Adrenal gland (tissue), 5 donors: ENCODE results near the gene TRPM5.

Experiments
- POLR2A ChIP-seq, 2 donors: fragments of 450-650 bp; IDR thresholded peaks; one replicate each; pipeline ENCODE4 v1.6.1; 2017; ENCODE audit warnings: antibody characterized with exemption in 2 of 2, mild to moderate bottlenecking in 2 of 2, moderate library complexity in 1 of 2
- TF ChIP-seq, protein P1 (sequence below), 6 experiments: fragments of 450-650 bp in 4 of 6; fragments of 200-600 bp in 2 of 6; sonication (generic) in 1 of 6; IDR thresholded peaks; 1 replicate in 5 of 6; 2 replicates in 1 of 6; pipeline versions ENCODE4 v1.5.1 to v1.8.0; 2016 to 2021; ENCODE audit warnings: antibody characterized with exemption in 6 of 6, mild to moderate bottlenecking in 2 of 6, moderate library complexity in 1 of 6
- donor health status: DM: no; HTN: no; CAD: no.

DNA sequence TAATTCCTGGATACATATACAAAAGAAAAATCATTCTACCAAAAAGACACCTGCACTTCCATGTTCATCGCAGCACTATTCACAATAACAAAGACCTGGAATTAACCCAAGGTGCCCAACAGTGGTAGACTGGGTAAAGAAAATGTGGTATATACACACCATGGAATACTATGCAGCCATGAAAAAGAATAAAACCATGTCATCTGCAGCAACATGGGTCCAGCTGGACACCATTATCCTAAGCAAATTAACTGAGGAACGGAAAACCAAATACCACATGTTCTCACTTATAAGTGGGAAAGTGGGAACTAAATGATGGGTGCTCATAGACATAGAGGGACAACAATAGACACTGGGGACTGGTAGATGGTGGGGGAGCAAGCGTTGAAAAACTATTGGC lies 4.5 kb downstream of the TRPM5 start:
- no peak for TF ChIP-seq POLR2A (IDR thresholded peaks at IDR 0.05)
- TF ChIP-seq, protein P1, sequence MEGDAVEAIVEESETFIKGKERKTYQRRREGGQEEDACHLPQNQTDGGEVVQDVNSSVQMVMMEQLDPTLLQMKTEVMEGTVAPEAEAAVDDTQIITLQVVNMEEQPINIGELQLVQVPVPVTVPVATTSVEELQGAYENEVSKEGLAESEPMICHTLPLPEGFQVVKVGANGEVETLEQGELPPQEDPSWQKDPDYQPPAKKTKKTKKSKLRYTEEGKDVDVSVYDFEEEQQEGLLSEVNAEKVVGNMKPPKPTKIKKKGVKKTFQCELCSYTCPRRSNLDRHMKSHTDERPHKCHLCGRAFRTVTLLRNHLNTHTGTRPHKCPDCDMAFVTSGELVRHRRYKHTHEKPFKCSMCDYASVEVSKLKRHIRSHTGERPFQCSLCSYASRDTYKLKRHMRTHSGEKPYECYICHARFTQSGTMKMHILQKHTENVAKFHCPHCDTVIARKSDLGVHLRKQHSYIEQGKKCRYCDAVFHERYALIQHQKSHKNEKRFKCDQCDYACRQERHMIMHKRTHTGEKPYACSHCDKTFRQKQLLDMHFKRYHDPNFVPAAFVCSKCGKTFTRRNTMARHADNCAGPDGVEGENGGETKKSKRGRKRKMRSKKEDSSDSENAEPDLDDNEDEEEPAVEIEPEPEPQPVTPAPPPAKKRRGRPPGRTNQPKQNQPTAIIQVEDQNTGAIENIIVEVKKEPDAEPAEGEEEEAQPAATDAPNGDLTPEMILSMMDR (IDR thresholded peaks at IDR 0.05), result no peak
